Ovary (tissue), 3 donors: ENCODE results near the gene VPS26C.

Experiments
- CTCF ChIP-seq, 3 donors: fragments of 450-650 bp in 2 of 3; fragments of 200-600 bp in 1 of 3; IDR thresholded peaks; one replicate each; pipeline versions ENCODE4 v1.5.1 to v1.8.0; 2016 to 2022; ENCODE audit warnings: antibody characterized with exemption in 3 of 3, mild to moderate bottlenecking in 1 of 3
- EP300 ChIP-seq: sonication (generic); formaldehyde crosslinking; IDR thresholded peaks from one replicate; pipeline ENCODE4 v1.6.1; 2017; ENCODE audit warnings: antibody characterized with exemption
- POLR2A ChIP-seq: fragments of 450-650 bp; IDR thresholded peaks from one replicate; pipeline ENCODE4 v1.6.1; 2017; ENCODE audit warnings: antibody characterized with exemption, mild to moderate bottlenecking, moderate library complexity
- donor health status: DM: no; HTN: no; CAD: no.

- TF ChIP-seq POLR2A (no peak), EP300 (no peak), CTCF (IDR thresholded peaks at IDR 0.05) (no peak)
These were observed 67.8 kb downstream of the VPS26C start for GRCh38 chr21:37199057-37199924.
